Neural cell (in vitro differentiated cells): Measurements from ENCODE around the gene SLC26A11.

Experiments
- CTCF ChIP-seq: fragments of 450-650 bp; IDR thresholded peaks from 2 replicates; pipeline ENCODE4 v1.5.1; 2014; ENCODE audit warnings: antibody characterized with exemption, mild to moderate bottlenecking, moderate library complexity; ENCODE audit not compliant: poor library complexity, severe bottlenecking
- EP300 ChIP-seq: fragments of 450-650 bp; conservative IDR thresholded peaks from 2 replicates; pipeline ENCODE4 v1.6.1; 2014; ENCODE audit warnings: antibody characterized with exemption, mild to moderate bottlenecking, moderate library complexity; ENCODE audit not compliant: poor library complexity, severe bottlenecking
- EZH2 ChIP-seq: fragments of 200-600, 300-800 bp; shearing (Covaris generic), sonication (generic); IDR thresholded peaks from 2 replicates; pipeline ENCODE4 v1.6.1; 2014; ENCODE audit warnings: antibody characterized with exemption, low read length, borderline replicate concordance, mild to moderate bottlenecking; ENCODE audit not compliant: insufficient read depth, poor library complexity, severe bottlenecking
- POLR2AphosphoS5 ChIP-seq: IDR thresholded peaks from 2 replicates; pipeline ENCODE4 v1.6.1; 2012
- RAD21 ChIP-seq: fragments of 450-650 bp; conservative IDR thresholded peaks from 2 replicates; pipeline ENCODE4 v1.6.1; 2014; ENCODE audit warnings: antibody characterized with exemption, mild to moderate bottlenecking, moderate library complexity

DNA sequence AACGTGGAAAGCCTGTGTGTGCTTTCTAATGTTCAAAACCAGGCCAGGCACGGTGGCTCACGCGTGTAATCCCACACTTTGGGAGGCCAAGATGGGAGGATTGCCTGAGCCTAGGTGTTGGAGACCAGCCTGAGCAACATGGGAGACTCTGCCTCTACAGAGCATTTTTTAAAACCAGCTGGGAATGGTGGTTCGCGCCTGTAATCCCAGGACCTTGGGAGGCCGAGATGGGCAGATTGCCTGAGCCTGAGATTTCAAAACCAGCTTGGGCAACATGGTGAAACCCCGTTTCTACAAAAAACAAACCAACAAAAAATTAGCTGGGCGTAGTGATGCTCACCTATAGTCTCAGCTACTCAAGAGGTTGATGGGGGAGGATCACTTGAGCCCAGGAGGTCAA, 66.8 kb downstream of the SLC26A11 start:
- TF ChIP-seq POLR2AphosphoS5 (no peak), CTCF (no peak), EP300 (no peak), EZH2 (no peak), RAD21 (no peak)
